ENCODE data around the gene FRS2. TPM values are rescaled to one million over a fixed set of nuclear protein-coding genes. Genes with fewer than 3 reads are reported as not detected.

FRS2 gene
- total and polyA plus RNA-seq, 2 donors (not counting 1 experiment from before 2014, with no cell fraction given), result 11.3 to 33.7 TPM

GRCh38 chr12:69475237-69475975 is 5.2 kb downstream of the FRS2 start:
- no peaks in the 10 kb centered on the region for H3K27me3 Mint-ChIP-seq
- H4K20me1 ChIP-seq (ENCODE audit: control insufficient read depth, insufficient read depth, low read length, poor library complexity, severe bottlenecking), result peaks cover 43% of the 10 kb centered on the region
- H3K4me3 ChIP-seq (ENCODE audit: control extremely low read depth in 1 of 5, extremely low read depth in 1 of 5, insufficient read depth in 1 of 5, low read depth in 2 of 5, low read length in 4 of 5), result no peak overlapping the region
- no peaks in the 10 kb centered on the region for H3K36me3 ChIP-seq (replicated peaks in 1 of 2; ENCODE audit: control extremely low read depth in 1 of 2, control insufficient read depth in 1 of 2, extremely low read depth in 1 of 2, insufficient read depth in 2 of 2, low read length in 1 of 2)
- TF ChIP-seq EZH2 (IDR thresholded peaks at IDR 0.05; ENCODE audit: borderline replicate concordance, insufficient read depth, low read depth, low read length, poor library complexity, severe bottlenecking), result no peak
- TF ChIP-seq, protein P1, sequence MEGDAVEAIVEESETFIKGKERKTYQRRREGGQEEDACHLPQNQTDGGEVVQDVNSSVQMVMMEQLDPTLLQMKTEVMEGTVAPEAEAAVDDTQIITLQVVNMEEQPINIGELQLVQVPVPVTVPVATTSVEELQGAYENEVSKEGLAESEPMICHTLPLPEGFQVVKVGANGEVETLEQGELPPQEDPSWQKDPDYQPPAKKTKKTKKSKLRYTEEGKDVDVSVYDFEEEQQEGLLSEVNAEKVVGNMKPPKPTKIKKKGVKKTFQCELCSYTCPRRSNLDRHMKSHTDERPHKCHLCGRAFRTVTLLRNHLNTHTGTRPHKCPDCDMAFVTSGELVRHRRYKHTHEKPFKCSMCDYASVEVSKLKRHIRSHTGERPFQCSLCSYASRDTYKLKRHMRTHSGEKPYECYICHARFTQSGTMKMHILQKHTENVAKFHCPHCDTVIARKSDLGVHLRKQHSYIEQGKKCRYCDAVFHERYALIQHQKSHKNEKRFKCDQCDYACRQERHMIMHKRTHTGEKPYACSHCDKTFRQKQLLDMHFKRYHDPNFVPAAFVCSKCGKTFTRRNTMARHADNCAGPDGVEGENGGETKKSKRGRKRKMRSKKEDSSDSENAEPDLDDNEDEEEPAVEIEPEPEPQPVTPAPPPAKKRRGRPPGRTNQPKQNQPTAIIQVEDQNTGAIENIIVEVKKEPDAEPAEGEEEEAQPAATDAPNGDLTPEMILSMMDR (IDR thresholded peaks at IDR 0.05), result no peak
- no peak overlapping the region for H3K4me2 ChIP-seq (replicated peaks; ENCODE audit: low read depth, low read length, poor library complexity, severe bottlenecking)
- H3K9ac ChIP-seq (ENCODE audit: low read length), result no peak overlapping the region
- no peaks in the 10 kb centered on the region for H3K27me3 ChIP-seq (replicated peaks in 1 of 4; ENCODE audit: control extremely low read depth in 1 of 4, control insufficient read depth in 3 of 4, insufficient read depth in 4 of 4, low read length in 3 of 4)
- ATAC-seq (ENCODE audit: low read depth), result no peak
- peaks cover 16 to 38% of the 10 kb centered on the region in 2 donors for H3K4me1 ChIP-seq (ENCODE audit: control insufficient read depth in 2 of 2, insufficient read depth in 2 of 2, low read length in 2 of 2)
- WGBS (ENCODE audit: insufficient coverage), result 100% methylated on average over 2 of the region's 7 CpGs
- intact Hi-C loops (cut with micrococcal nuclease), result no loop called here
- DNase-seq, result no peak
- no peak overlapping the region for H2AFZ ChIP-seq (ENCODE audit: insufficient read depth, low read depth, low read length, poor library complexity, severe bottlenecking)
- peak overlapping the region in 1 of 2 donors; percentile 33 for H3K27ac ChIP-seq (ENCODE audit: low read length in 2 of 2)
- H3K9me3 ChIP-seq (ENCODE audit: control extremely low read depth in 1 of 3, control insufficient read depth in 2 of 3, insufficient read depth in 1 of 3, low read length in 2 of 3), result no peaks in the 10 kb centered on the region
- H3K27ac Mint-ChIP-seq, result no peak overlapping the region
- CTCF ChIA-PET, result no interaction called here
- POLR2A ChIA-PET, result no interaction called here
- no peak overlapping the region for H3K4me3 Mint-ChIP-seq
- peaks cover 66% of the 10 kb centered on the region for H3K4me1 Mint-ChIP-seq
- peaks cover 95% of the 10 kb centered on the region for H3K79me2 ChIP-seq (ENCODE audit: control insufficient read depth, insufficient read depth, low read length)
- no peaks in the 10 kb centered on the region for H3K9me3 Mint-ChIP-seq (ENCODE audit: insufficient read depth)

DNA sequence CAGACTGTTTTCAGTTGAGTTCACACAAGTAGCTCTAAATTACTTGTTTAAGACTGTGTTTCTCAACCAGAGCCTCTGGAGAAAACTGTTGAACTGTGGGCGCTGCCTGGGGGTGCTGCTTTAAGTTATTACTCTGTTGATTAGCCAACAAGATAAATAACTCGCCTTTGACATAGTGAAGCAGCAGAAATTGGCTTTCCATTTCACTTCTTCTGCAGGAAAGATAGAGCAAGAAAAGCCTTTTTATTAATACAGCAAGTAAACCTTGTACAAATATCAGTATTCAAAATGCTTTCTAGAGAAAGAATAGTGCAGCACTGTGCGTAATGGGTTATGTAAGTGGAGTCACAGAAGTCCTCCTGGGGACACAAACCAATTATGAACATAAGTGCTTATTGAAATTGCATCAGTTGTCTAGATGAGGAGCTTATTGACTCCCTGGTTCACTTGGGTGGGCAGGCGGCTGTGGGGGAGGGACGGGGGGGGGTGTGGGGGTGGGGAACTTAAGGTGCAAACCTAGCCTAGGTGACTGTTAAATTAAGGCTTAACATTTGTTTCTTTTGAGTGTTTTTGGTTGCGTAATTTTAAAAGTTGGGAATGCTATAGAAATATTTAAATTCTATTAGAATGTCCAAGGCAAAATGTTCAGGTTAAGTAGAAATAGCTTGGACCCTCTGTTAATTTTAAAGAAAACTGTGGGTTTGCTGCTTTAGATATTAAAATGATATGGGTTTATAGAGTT is 6.3 kb downstream of the FRS2 start:
- Histone ChIP-seq H3K27me3 (replicated peaks in 1 of 4; ENCODE audit: control extremely low read depth in 1 of 4, control insufficient read depth in 3 of 4, insufficient read depth in 4 of 4, low read length in 3 of 4) (no peaks in the 10 kb centered on the region), H3K4me1 (ENCODE audit: control insufficient read depth in 2 of 2, insufficient read depth in 2 of 2, low read length in 2 of 2) (peaks cover 7 to 32% of the 10 kb centered on the region in 2 donors), H3K36me3 (replicated peaks in 1 of 2; ENCODE audit: control extremely low read depth in 1 of 2, control insufficient read depth in 1 of 2, extremely low read depth in 1 of 2, insufficient read depth in 2 of 2, low read length in 1 of 2) (no peaks in the 10 kb centered on the region), H3K79me2 (ENCODE audit: control insufficient read depth, insufficient read depth, low read length) (peaks cover 95% of the 10 kb centered on the region), H4K20me1 (ENCODE audit: control insufficient read depth, insufficient read depth, low read length, poor library complexity, severe bottlenecking) (peaks cover 46% of the 10 kb centered on the region), H3K4me3 (ENCODE audit: control extremely low read depth in 1 of 5, extremely low read depth in 1 of 5, insufficient read depth in 1 of 5, low read depth in 2 of 5, low read length in 4 of 5) (no peak overlapping the region), H3K9ac (ENCODE audit: low read length) (no peak overlapping the region), H3K4me2 (replicated peaks; ENCODE audit: low read depth, low read length, poor library complexity, severe bottlenecking) (no peak overlapping the region), H2AFZ (ENCODE audit: insufficient read depth, low read depth, low read length, poor library complexity, severe bottlenecking) (no peak overlapping the region), H3K9me3 (ENCODE audit: control extremely low read depth in 1 of 3, control insufficient read depth in 2 of 3, insufficient read depth in 1 of 3, low read length in 2 of 3) (no peaks in the 10 kb centered on the region), H3K27ac (ENCODE audit: low read length in 2 of 2) (peak overlapping the region in 1 of 2 donors; percentile 33)
- no peaks in the 10 kb centered on the region for H3K9me3 Mint-ChIP-seq (ENCODE audit: insufficient read depth)
- intact Hi-C loops (cut with micrococcal nuclease), result no loop called here
- TF ChIP-seq, protein P1 (IDR thresholded peaks at IDR 0.05), result no peak
- no peak for TF ChIP-seq EZH2 (IDR thresholded peaks at IDR 0.05; ENCODE audit: borderline replicate concordance, insufficient read depth, low read depth, low read length, poor library complexity, severe bottlenecking)
- WGBS (ENCODE audit: insufficient coverage), result 100% methylated on average over 2 of the region's 6 CpGs
- no peak for ATAC-seq (ENCODE audit: low read depth)
- H3K4me3 Mint-ChIP-seq, result no peak overlapping the region
- no peak overlapping the region for H3K27ac Mint-ChIP-seq
- peaks cover 63% of the 10 kb centered on the region for H3K4me1 Mint-ChIP-seq
- ChIA-PET POLR2A (interaction anchor here (0.7 kb wide), 1 partner anchor 81 kb away, joined by 4 read pairs; no protein-coding TSS in a partner anchor), CTCF (interaction anchor here (1.0 kb wide), 1 partner anchor 95 kb away, joined by 3 read pairs; no protein-coding TSS in a partner anchor)
- H3K27me3 Mint-ChIP-seq, result no peaks in the 10 kb centered on the region
- DNase-seq, result no peak
